ENCODE data around the gene KIF18B. TPM values are rescaled to one million over a fixed set of nuclear protein-coding genes. Genes with fewer than 3 reads are reported as not detected.

Gene KIF18B
- total and polyA plus RNA-seq, 2 of the 8 experiments (the other 6 are each of a cell fraction or from before 2014, with no cell fraction given) = 39.0 to 59.4 TPM

DNA sequence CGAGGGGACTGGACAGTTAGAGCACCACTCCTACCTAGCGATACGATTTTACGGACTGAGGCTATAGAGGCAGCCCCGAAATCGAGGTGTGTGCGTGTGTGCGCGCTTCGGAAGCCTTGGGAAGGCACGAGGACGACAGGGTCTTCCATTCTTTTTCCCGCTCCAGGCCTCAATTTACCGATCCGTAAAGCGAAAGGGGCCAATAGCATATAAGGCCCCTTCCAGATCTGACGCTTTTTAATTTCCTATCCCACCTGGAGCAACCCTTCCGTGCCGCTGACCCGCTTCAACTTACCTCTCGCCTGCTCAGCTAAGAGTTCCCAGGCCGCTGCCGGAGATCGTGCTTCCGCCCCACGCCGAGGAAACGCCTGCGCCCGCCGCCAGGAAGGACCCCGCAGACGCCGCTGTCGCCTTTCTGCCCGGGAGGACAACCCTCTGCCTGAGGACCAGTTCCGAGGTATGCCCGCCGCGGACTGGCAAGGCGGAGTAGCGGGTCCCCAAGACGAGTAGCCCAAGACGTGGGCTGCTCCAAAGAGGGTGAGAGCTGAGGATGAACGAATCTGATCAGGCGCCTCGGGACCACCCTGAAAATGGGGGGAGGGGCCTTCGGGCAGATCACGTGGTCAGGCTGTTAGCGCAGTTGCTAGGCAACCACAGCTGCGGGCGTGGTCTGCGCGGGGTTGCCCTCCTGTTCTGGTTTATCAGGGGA lies 48.3 kb downstream of the KIF18B start, which contains the start of gene EFTUD2 (continued):
- TF ChIP-seq CBX5 (IDR thresholded peaks at IDR 0.05; ENCODE audit: low read depth, low read length) = no peak
